Ascending aorta (tissue), 2 donors: Measurements from ENCODE around the gene PLCG1. TPM values are rescaled to one million over a fixed set of nuclear protein-coding genes. Genes with fewer than 3 reads are reported as not detected.

Source experiments
- DNase-seq, 2 donors: peaks; one replicate each; pipeline ENCODE4 v3.0.0-alpha.2; 2019; ENCODE audit warnings: low spot score in 2 of 2
- H3K27ac ChIP-seq, 2 donors: fragments of 200-600 bp; sonication (generic); one replicate each; pipeline ENCODE4 v1.5.1; 2016 to 2017; ENCODE audit warnings: mild to moderate bottlenecking in 1 of 2
- H3K27me3 ChIP-seq: fragments of 200-600 bp; sonication (generic); one replicate; pipeline ENCODE4 v1.5.1; 2017
- H3K36me3 ChIP-seq, 2 donors: fragments of 200-600 bp; sonication (generic); one replicate each; pipeline ENCODE4 v1.5.1; 2016
- H3K4me1 ChIP-seq, 2 donors: fragments of 200-600 bp; sonication (generic); one replicate each; pipeline ENCODE4 v1.5.1; 2016 to 2017; ENCODE audit warnings: mild to moderate bottlenecking in 1 of 2
- H3K4me3 ChIP-seq, 2 donors: fragments of 200-600 bp; sonication (generic); one replicate each; pipeline ENCODE4 v1.5.1; 2016 to 2017; ENCODE audit warnings: mild to moderate bottlenecking in 1 of 2
- H3K9me3 ChIP-seq, 2 donors: fragments of 200-600 bp; sonication (generic); one replicate each; pipeline ENCODE4 v1.5.1; 2016
- intact Hi-C: fragments of 100-400 bp; cut with DNase I; formaldehyde crosslinking; loops from one replicate; pipeline ENCODE4 v1.15.1; 2023
- total RNA-seq: library from RNA; depleted of rRNA; stranded (reverse); fragments of >200 nt; gene quantifications from one replicate; pipeline ENCODE4 v1.1.0, GENCODE V29; 2016
- TF ChIP-seq, protein P1 (sequence below), 3 experiments: fragments of 200-600 bp in 2 of 3; fragments of 450-650 bp in 1 of 3; sonication (generic) in 2 of 3; IDR thresholded peaks; one replicate each; pipeline ENCODE4 v1.5.1; 2016 to 2019; ENCODE audit warnings: antibody characterized with exemption in 3 of 3, mild to moderate bottlenecking in 1 of 3, moderate library complexity in 1 of 3

The PLCG1 gene
- total RNA-seq, 1 donor from 2014 or later, result 168 TPM

DNA sequence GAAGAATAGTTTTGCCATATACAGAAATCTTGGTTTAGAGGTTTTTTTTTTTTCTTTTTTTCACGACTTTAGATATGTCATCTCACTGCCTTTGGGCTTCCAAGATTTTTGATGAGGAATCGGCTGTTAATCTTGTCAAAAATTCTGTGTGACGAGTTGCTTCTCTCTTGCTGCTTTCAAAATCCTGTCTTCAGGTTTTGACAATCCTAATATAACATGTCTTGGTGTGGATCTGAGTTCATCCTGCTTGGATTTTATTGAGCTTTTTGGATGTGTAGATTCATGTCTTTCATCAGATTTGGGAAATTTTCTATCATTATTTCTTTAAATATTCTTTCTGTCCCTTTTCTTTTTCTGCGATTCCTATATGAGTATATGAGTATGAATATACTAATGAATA, 61.1 kb downstream of the PLCG1 start:
- DNase-seq, result no peak
- TF ChIP-seq, protein P1, sequence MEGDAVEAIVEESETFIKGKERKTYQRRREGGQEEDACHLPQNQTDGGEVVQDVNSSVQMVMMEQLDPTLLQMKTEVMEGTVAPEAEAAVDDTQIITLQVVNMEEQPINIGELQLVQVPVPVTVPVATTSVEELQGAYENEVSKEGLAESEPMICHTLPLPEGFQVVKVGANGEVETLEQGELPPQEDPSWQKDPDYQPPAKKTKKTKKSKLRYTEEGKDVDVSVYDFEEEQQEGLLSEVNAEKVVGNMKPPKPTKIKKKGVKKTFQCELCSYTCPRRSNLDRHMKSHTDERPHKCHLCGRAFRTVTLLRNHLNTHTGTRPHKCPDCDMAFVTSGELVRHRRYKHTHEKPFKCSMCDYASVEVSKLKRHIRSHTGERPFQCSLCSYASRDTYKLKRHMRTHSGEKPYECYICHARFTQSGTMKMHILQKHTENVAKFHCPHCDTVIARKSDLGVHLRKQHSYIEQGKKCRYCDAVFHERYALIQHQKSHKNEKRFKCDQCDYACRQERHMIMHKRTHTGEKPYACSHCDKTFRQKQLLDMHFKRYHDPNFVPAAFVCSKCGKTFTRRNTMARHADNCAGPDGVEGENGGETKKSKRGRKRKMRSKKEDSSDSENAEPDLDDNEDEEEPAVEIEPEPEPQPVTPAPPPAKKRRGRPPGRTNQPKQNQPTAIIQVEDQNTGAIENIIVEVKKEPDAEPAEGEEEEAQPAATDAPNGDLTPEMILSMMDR (IDR thresholded peaks at IDR 0.05), result no peak
- Histone ChIP-seq H3K4me1 (no peaks in the 10 kb centered on the region), H3K27me3 (no peaks in the 10 kb centered on the region), H3K36me3 (peaks cover 7 to 35% of the 10 kb centered on the region in 2 donors), H3K4me3 (no peak overlapping the region), H3K27ac (no peak overlapping the region), H3K9me3 (peaks cover 9 to 24% of the 10 kb centered on the region in 2 donors)
- intact Hi-C loops, result no loop called here

DNA sequence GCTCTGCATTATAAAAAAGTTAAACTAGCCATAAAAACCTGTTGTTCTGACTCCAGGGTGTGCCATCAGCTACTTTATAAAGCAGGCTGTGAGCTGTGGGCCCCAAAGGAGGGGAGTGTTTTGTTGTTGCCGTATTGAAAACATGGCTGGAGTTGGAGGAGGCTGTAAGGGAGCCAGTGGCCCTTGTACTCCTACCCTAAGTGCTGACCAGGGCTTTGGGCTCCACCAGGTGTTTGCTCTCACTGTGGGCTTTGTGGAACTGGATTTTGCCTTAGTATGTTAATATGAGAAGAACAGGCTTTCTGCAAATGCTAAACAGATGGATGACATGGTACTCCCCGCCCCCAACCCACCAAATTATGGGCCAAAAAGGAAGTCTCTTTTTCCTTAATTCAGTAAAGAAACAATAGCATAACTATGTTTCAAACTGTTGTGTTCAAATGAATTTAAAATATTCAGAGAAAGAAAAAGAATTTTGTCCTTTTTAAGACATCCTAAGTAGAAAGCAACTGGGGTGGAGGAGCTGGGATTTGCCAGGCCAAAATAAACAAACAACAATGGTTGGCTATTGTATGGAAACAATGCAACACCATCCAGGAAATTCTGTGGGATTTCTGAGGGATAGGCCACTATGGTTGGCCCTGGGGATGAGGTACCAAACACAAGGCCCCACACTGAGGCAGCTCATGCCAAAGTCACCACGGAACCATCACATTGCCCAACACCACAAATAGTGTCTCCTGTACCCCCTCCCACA, 63.3 kb downstream of the PLCG1 start:
- peaks cover 16 to 48% of the 10 kb centered on the region in 2 donors for H3K36me3 ChIP-seq
- H3K4me1 ChIP-seq, result no peaks in the 10 kb centered on the region
- no peaks in the 10 kb centered on the region for H3K27me3 ChIP-seq
- peaks cover 9 to 17% of the 10 kb centered on the region in 2 donors for H3K9me3 ChIP-seq
- no peak overlapping the region for H3K27ac ChIP-seq
- no peak overlapping the region for H3K4me3 ChIP-seq
- no peak for DNase-seq
- TF ChIP-seq, protein P1 (IDR thresholded peaks at IDR 0.05), result no peak
- intact Hi-C loops, result no loop called here

DNA sequence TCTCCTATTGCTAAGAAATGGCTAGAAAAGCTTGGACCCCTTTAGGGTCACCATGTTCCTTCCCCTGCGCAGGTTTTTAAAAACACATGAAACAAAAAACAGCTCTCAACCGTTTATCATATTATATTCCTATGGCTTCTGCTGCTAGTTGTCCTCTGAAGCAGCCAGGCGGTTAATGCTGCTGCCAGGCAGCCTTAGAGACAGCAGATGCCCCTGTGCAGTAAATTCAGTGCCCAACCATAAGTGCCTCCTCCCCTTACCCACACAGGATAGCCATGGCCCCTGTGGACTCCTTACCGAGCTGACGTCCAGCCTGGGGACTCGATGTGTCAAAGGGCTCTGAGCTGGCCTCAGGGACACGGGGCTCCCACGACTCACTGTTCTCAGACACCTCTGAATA, 64.4 kb downstream of the PLCG1 start:
- no peak overlapping the region for H3K4me3 ChIP-seq
- H3K27me3 ChIP-seq, result no peaks in the 10 kb centered on the region
- no peaks in the 10 kb centered on the region for H3K4me1 ChIP-seq
- no peak overlapping the region for H3K27ac ChIP-seq
- intact Hi-C loops, result no loop called here
- H3K36me3 ChIP-seq, result peaks cover 16 to 48% of the 10 kb centered on the region in 2 donors
- peaks cover 9 to 17% of the 10 kb centered on the region in 2 donors for H3K9me3 ChIP-seq
- no peak for DNase-seq
- TF ChIP-seq, protein P1 (IDR thresholded peaks at IDR 0.05), result no peak

DNA sequence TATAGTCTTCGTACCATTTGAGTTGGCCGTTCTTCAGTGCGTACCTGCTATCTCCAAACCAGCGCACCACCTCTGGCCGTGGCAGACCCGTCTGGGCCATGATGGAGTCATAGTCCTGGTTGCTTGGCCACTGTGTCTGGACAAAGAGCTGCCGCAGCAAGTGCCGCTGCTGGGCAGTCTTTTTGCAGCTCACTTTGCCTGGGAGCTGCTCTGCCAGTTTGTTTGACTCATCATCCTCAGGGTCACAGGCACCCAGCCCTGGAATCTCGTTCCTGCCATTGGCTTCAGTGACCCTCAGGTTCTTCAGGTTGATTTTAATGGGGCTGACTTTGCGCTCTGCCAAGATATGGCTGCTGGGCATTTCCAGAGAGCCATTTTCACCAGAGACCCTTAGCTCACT, 65.1 kb downstream of the PLCG1 start:
- H3K4me3 ChIP-seq, result no peak overlapping the region
- no peak for DNase-seq
- intact Hi-C loops, result no loop called here
- no peak overlapping the region for H3K27ac ChIP-seq
- TF ChIP-seq, protein P1 (IDR thresholded peaks at IDR 0.05), result no peak
- H3K27me3 ChIP-seq, result no peaks in the 10 kb centered on the region
- H3K9me3 ChIP-seq, result peaks cover 9 to 17% of the 10 kb centered on the region in 2 donors
- H3K36me3 ChIP-seq, result peaks cover 16 to 48% of the 10 kb centered on the region in 2 donors
- no peaks in the 10 kb centered on the region for H3K4me1 ChIP-seq

DNA sequence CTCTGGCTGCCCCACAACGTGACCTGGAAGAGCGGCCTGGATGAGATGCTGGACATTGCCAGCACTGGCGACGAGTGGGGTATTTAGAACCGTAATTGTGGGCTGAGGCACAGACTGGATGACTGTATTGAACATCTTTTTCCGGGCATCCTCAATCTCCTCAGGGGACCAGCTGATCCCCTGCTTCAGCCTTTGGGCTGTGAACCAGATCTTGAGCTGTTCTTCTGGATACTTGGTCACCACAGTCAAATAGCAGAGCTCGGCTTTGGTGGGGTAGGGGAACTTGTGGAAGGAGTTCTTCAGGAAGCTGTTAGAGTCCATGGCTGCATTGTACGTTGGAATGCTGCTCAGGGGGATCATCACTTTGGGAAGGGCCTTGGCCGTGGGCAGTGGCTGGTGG, 66.3 kb downstream of the PLCG1 start:
- Histone ChIP-seq H3K9me3 (peaks cover 4 to 9% of the 10 kb centered on the region in 2 donors), H3K4me1 (no peaks in the 10 kb centered on the region), H3K4me3 (no peak overlapping the region), H3K27ac (no peak overlapping the region), H3K27me3 (no peaks in the 10 kb centered on the region), H3K36me3 (peaks cover 16 to 48% of the 10 kb centered on the region in 2 donors)
- DNase-seq, result no peak
- intact Hi-C loops, result no loop called here
- TF ChIP-seq, protein P1 (IDR thresholded peaks at IDR 0.05), result no peak
